Measurements from ENCODE around the gene ZNF276.

DNA sequence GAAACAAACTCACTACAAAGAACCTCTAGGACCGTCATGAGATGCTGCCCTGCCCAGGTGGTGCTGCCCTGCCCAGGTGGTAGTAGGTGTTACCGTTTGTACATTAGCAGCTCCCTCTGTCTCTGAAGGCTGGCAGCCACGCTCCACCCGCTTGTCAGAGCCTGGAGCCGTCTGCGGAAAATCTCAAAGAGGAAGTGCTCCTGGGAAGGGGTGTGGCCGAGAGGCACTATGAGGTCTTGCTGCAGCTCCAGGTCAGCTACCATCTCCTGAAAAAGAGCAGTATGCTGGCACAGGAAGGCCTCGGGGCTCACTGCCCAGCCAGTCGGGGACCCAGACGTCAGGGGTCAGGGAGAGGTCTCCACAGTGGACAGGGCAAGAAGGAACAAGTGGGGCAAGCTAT, 28.3 kb downstream of the ZNF276 start:
- TF ChIP-seq, protein P1, sequence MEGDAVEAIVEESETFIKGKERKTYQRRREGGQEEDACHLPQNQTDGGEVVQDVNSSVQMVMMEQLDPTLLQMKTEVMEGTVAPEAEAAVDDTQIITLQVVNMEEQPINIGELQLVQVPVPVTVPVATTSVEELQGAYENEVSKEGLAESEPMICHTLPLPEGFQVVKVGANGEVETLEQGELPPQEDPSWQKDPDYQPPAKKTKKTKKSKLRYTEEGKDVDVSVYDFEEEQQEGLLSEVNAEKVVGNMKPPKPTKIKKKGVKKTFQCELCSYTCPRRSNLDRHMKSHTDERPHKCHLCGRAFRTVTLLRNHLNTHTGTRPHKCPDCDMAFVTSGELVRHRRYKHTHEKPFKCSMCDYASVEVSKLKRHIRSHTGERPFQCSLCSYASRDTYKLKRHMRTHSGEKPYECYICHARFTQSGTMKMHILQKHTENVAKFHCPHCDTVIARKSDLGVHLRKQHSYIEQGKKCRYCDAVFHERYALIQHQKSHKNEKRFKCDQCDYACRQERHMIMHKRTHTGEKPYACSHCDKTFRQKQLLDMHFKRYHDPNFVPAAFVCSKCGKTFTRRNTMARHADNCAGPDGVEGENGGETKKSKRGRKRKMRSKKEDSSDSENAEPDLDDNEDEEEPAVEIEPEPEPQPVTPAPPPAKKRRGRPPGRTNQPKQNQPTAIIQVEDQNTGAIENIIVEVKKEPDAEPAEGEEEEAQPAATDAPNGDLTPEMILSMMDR (IDR thresholded peaks at IDR 0.05; ENCODE audit: low read length): no peak
- no peak for TF ChIP-seq EZH2 (optimal IDR thresholded peaks at IDR 0.05; ENCODE audit: low read depth, low read length)
